Neuron (in vitro differentiated cells): Measurements from ENCODE around the gene FGF12.
A peak's percentile ranks its signal among the peaks of the same experiment; 100 is the strongest.
"Not testable (repeated sequence)": the region's sequence is repeated elsewhere in the genome, so short reads cannot be mapped to it uniquely, and the experiment has no call there.

ENCODE experiments used
- H2AFZ ChIP-seq: one replicate; pipeline ENCODE4 v1.6.1; 2013; ENCODE audit warnings: low read depth, mild to moderate bottlenecking, inconsistent platforms, low read length, moderate library complexity
- H3K27me3 ChIP-seq: one replicate; pipeline ENCODE4 v1.6.1; 2013; ENCODE audit warnings: low read length; ENCODE audit not compliant: insufficient read depth
- H3K36me3 ChIP-seq: one replicate; pipeline ENCODE4 v1.6.1; 2013; ENCODE audit warnings: low read length; ENCODE audit not compliant: insufficient read depth
- H3K4me1 ChIP-seq: one replicate; pipeline ENCODE4 v1.6.1; 2013; ENCODE audit warnings: low read length; ENCODE audit not compliant: insufficient read depth
- H3K4me3 ChIP-seq: 2 replicates; pipeline ENCODE4 v1.5.1; 2013; ENCODE audit warnings: mild to moderate bottlenecking, low read length, moderate library complexity
- H3K9me3 ChIP-seq: one replicate; pipeline ENCODE4 v1.6.1; 2013; ENCODE audit warnings: low read length

The FGF12 gene

DNA sequence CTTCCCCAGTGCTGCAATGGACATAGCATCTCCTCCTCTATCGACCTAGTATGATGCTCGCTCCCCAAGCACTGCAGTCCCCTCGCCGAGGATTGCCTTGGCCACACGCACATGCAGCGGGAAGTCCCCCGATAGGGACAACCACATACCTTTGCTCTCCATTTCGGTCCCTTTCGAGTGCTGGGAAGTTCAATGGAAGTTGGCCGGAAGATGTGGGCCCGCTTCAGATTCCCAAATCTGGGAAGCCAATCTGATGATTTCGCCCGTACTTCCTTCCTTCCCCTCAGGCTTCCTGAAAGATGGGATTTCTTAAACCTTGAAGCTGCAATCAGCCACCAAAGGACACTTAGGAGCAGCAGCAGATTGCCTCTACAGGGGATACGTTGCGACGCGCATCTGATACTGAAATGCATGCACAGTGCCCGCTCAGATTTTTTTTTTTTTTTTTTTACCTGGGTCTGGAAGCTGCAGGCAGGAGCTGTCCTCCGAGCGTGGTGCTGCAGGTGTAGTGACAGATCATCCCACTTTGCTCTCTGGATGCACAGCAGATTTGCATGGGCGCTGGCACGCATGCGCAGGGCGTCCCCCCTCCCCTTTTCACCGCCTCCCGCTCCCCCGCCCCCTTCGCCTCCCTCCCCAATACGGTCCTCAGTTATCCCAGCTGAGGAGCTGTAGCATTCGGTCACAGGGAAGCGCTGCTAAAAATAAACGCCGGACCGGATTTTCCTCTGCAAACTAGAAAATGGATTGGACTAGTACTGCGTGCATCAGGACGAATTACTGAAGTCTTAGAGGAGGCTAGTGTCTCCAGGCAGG is at the start of gene FGF12:
Gene FGF12 (minus strand): TSS at position 510 of the 816 bp plus-strand sequence.
- Histone ChIP-seq H3K4me3 (peak within 1 kb of the TSS; percentile 45), H2AFZ (peak within 1 kb of the TSS; percentile 62), H3K36me3 (no peaks in the 10 kb centered on the region), H3K9me3 (no peaks in the 10 kb centered on the region), H3K4me1 (peaks cover 10% of the 10 kb centered on the region), H3K27me3 (peaks cover 8% of the 10 kb centered on the region)

DNA sequence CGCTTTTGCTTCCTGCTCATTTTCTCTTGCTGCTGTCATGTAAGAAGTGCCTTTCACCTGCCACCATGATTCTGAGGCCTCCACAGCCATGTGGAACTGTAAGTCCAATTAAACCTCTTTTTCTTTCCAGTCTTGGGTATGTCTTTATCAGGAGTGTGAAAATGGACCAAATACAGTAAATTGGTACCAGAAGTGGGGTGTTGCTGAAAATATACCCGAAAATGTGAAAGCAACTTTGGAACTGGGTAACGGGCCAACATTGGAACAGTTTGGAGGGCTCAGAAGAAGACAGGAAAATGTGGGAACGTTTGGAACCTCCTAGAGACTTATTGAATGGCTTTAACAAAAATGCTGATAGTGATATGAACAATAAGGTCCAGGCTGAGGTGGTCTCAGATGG is 47.0 kb upstream of the FGF12 start:
- H3K9me3 ChIP-seq, H3K36me3 ChIP-seq, H3K27me3 ChIP-seq, H2AFZ ChIP-seq, H3K4me3 ChIP-seq, H3K4me1 ChIP-seq: not testable (repeated sequence)

DNA sequence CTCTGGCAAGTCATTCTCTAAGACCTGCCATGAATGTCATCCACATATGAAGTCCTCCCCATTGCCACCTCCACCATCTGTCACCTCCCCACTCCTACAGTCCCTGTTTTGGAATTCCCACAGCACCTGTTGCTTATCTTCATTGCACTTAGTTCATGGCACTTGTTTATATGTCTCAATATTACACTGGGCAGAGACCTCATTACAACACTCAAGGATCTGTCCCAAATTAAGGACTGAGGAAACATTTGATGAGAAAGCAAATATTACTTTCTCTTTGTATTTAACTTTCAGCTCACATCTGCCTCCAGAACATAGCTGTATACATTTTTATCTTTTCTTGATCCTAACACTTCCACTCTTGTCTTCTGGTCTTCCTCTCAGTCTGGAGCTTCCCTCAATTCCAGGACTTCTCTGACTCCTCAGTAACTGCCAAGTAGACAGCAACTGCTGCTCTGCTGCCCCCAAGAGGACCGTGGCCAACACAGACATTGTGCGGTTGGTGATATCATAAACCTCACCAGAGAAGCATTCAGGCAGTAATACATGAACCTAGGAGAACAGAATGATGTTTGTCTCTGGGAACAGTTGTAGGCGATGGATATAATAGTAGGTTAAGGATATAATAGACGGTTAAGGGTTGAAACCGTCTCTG is 45.0 kb upstream of the FGF12 start:
- Histone ChIP-seq H2AFZ (no peak overlapping the region), H3K4me1 (no peaks in the 10 kb centered on the region), H3K4me3 (no peak overlapping the region), H3K27me3 (no peaks in the 10 kb centered on the region), H3K9me3 (no peaks in the 10 kb centered on the region), H3K36me3 (no peaks in the 10 kb centered on the region)

DNA sequence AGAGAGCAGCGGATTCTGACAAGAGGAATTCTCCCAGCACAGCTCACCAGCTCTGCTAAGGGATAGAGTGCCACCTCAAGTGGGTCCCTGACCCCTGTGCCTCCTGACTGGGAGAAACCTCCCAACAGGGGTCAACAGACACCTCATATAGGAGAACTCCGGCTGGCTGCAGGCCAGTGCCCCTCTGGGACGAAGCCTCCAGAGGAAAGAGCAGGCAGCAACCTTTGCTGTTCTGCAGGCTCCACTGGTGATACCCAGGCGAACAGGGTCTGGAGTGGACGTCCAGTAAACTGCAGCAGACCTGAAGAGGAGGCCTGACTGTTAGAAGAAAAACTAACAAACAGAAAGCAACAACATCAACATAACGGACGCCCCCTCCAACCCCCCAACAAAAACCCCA is 31.3 kb upstream of the FGF12 start:
- H3K9me3 ChIP-seq: no peaks in the 10 kb centered on the region
- no peaks in the 10 kb centered on the region for H3K4me1 ChIP-seq
- no peak overlapping the region for H3K4me3 ChIP-seq
- H3K36me3 ChIP-seq: no peaks in the 10 kb centered on the region
- no peaks in the 10 kb centered on the region for H3K27me3 ChIP-seq
- H2AFZ ChIP-seq: no peak overlapping the region

DNA sequence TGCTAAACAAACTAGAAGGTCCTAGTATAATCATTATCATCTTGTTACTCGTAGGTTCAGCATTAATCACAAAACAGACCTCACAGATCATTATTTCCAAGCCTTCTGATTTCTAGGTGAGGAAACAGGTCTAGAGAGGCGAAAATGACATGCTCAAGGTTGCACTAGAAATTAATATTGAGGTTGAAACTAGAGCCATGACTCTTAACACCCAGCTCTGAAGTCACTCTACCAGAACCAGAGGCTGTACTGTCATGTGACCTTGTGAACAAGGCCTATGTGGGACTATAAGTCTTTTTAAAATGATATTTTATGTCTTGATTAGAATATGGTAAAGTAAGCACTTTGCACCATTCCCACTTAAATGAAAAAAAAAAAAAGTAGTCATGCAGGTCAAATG is 23.8 kb upstream of the FGF12 start:
- Histone ChIP-seq H3K4me3 (no peak overlapping the region), H3K36me3 (no peaks in the 10 kb centered on the region), H3K4me1 (no peaks in the 10 kb centered on the region), H3K27me3 (no peaks in the 10 kb centered on the region), H2AFZ (no peak overlapping the region), H3K9me3 (no peaks in the 10 kb centered on the region)

DNA sequence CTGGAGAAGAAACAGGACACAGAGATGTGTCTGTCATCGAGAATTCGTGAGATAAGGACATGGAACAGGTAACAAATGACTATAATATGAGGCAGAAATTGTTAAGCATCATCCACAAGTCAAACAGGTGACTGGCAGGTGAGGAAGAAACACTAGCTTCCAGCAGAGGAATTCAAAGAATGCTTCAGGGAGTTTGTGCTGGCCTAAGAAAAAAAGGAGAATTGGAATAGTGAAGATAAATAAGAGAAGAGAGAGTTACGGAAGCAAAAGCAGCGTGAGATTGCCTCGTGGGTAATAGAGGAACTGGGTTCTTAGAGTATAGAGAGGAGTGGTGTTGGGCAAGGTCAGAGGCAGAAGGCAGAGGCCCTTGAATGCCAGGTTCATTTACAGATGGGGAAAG is 22.9 kb upstream of the FGF12 start:
- H3K36me3 ChIP-seq: no peaks in the 10 kb centered on the region

DNA sequence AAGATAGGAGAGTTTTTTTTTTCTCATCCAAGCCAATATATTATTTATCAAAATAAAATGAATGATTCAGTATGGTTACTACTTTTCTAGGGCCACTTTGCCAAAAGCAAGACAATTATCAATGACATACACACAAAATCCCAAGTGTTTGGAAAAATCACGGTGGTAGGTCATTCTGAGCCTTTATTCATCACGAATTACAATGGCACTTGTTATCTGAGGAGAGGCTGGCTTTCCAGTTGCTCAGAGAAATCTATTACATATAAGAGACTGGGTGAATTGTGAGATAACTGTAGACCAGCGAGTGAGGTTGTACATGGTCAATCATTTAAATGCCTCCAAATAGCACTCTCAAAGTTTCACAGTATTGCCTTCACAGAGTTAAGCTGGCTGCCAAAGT is 20.4 kb upstream of the FGF12 start:
- no peaks in the 10 kb centered on the region for H3K27me3 ChIP-seq
- H2AFZ ChIP-seq: no peak overlapping the region
- no peak overlapping the region for H3K4me3 ChIP-seq
- H3K9me3 ChIP-seq: no peaks in the 10 kb centered on the region
- no peaks in the 10 kb centered on the region for H3K4me1 ChIP-seq
- no peaks in the 10 kb centered on the region for H3K36me3 ChIP-seq

More for the DNA sequence above, 22.9 kb upstream of the FGF12 start:
- no peaks in the 10 kb centered on the region for H3K4me1 ChIP-seq
- no peaks in the 10 kb centered on the region for H3K9me3 ChIP-seq
- H3K4me3 ChIP-seq: no peak overlapping the region
- H2AFZ ChIP-seq: no peak overlapping the region
- H3K27me3 ChIP-seq: no peaks in the 10 kb centered on the region

DNA sequence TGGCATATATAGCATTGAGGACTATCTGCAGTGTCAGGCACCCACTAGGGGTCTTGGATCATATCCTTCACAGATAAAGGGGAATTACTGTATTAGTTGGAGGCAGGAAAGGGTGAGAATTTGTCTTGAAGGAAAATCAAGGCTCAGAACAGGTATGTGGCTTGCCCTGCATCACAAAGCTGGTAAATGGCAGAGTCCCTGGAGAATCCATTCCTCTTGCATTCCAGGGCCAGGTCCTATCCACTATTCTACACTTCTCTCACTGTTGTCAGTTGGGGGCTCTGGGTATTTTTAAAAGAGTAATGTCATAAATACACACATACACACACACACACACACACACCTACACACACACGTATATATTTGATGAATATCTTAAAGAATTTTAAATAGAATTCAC is 19.8 kb upstream of the FGF12 start:
- Histone ChIP-seq H3K4me3 (no peak overlapping the region), H3K36me3 (no peaks in the 10 kb centered on the region), H3K27me3 (no peaks in the 10 kb centered on the region), H3K9me3 (no peaks in the 10 kb centered on the region), H2AFZ (no peak overlapping the region), H3K4me1 (no peaks in the 10 kb centered on the region)

DNA sequence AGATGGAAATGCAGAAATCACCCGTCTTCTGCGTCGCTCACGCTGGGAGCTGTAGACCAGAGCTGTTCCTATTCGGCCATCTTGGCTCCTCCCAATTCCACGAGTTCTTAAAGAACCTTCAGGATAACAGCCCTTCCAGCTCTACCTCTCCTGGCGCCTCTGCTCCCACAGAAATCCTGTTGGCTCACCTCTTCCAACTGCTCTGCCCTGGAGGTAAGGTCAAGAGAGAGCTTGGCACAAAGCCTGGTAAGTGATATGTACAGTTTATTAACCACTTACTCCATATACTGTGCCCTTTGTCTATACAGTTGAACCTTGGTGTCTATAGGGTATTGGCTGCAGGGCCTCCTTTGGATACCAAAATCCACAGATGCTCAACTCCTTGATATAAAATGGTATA is 17.8 kb upstream of the FGF12 start:
- Histone ChIP-seq H3K4me1 (no peaks in the 10 kb centered on the region), H3K4me3 (no peak overlapping the region), H3K36me3 (no peaks in the 10 kb centered on the region), H3K9me3 (no peaks in the 10 kb centered on the region), H3K27me3 (no peaks in the 10 kb centered on the region), H2AFZ (no peak overlapping the region)

DNA sequence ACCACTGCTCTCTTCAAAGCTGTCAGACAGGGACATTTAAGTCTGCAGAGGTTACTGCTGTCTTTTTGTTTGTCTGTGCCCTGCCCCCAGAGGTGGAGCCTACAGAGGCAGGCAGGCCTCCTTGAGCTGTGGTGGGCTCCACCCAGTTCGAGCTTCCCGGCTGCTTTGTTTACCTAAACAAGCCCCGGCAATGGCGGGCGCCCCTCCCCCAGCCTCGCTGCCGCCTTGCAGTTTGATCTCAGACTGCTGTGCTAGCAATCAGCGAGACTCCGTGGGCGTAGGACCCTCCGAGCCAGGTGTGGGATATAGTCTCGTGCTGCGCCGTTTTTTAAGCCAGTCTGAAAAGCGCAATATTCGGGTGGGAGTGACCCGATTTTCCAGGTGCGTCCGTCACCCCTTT is 17.3 kb upstream of the FGF12 start:
- not testable (repeated sequence) for H3K4me1 ChIP-seq, H3K27me3 ChIP-seq, H3K36me3 ChIP-seq, H3K4me3 ChIP-seq, H2AFZ ChIP-seq, H3K9me3 ChIP-seq

DNA sequence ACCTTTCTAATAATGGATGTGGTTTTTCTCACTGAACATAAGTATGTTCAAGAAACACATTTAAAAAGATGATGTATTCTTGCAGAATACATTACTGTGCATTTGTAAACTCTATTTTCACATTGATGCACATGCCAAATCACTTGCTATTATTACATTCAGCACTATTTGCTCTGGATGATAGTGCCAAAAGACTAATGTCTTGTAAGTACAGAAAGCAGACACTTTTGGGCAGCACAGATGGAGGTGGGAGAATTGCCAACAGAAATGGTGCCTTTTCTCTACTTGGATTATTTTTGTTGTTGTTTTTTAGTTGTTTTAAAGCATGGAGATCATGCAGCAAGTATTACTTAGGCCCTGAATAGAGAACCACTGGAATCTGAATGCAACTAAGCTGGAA is 10.2 kb upstream of the FGF12 start:
- Histone ChIP-seq H3K27me3 (no peaks in the 10 kb centered on the region), H2AFZ (no peak overlapping the region), H3K4me3 (no peak overlapping the region), H3K36me3 (no peaks in the 10 kb centered on the region), H3K9me3 (no peaks in the 10 kb centered on the region), H3K4me1 (no peaks in the 10 kb centered on the region)

DNA sequence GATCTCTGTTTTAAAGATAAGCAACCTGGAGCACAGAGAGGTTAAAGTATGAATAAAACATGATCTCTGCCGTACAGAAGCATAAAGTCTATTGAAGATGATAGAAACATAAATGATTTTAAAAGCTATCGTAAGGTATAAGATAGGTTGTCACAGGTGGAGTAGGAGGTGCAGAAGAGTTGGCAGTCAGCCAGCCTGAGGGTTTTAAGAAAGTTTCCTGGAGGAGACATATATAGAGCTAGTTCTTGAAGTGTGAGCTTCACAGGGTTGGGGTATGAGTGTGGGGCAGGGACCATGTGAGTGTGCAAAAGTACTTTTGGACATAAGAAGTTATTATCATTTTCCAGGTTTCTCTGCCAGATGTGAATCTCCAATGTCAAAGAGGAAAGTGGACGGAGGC is 3.9 kb upstream of the FGF12 start:
- H3K4me3 ChIP-seq: no peak overlapping the region
- H3K36me3 ChIP-seq: no peaks in the 10 kb centered on the region
- H3K9me3 ChIP-seq: no peaks in the 10 kb centered on the region
- peaks cover 10% of the 10 kb centered on the region for H3K4me1 ChIP-seq
- no peaks in the 10 kb centered on the region for H3K27me3 ChIP-seq
- no peak overlapping the region for H2AFZ ChIP-seq

DNA sequence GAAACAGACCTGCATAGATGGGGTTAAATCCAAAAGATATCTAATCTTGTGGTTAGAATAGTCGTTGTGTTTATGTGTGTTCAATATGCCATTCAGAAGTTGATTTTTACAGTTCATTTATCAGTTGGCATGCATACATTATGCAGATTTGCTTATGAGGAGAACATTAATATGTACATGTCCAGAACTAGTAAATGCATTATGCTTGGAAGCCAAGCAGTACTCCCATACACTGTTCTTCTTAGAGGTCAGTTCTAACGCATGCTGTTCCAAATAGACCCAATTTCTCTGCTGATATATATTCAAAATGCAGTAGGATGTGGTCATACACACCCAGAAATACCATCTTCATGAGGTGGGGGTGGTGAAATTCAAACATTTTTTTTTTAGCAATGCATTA is 956 bp downstream of the FGF12 start:
- Histone ChIP-seq H3K9me3 (no peaks in the 10 kb centered on the region), H3K36me3 (no peaks in the 10 kb centered on the region), H3K4me1 (peaks cover 10% of the 10 kb centered on the region), H3K27me3 (peaks cover 8% of the 10 kb centered on the region), H3K4me3 (no peak overlapping the region), H2AFZ (no peak overlapping the region)

DNA sequence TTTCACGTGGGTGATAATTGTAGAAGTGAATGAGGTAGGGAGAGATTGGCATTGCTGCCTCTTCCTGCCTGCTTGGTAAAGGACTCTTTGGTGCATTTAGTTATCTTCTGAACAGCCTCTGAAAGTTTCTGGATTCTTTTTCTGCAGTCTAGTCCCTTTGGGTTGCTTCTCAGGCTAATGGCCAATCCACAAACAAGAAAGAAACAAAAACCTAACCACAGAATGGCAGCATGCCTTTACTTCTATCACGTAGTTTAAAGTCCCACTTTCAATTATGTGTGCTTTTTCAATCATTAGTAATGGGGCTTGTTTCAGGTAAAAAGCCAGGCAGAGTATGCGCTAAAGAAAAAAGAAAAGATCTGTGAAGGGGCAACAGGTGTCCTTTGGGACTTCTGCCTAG is 7.4 kb downstream of the FGF12 start:
- Histone ChIP-seq H2AFZ (no peak overlapping the region), H3K9me3 (no peaks in the 10 kb centered on the region)

More for the DNA sequence above, 7.4 kb downstream of the FGF12 start:
- Histone ChIP-seq H3K4me1 (no peaks in the 10 kb centered on the region), H3K36me3 (no peaks in the 10 kb centered on the region), H3K27me3 (peaks cover 8% of the 10 kb centered on the region), H3K4me3 (no peak overlapping the region)
